Measurements from ENCODE around the gene TUBA4B. TPM values are rescaled to one million over a fixed set of nuclear protein-coding genes. Genes with fewer than 3 reads are reported as not detected.

TUBA4B gene
- total RNA-seq, 1 experiment from 2014 or later = not detected

DNA sequence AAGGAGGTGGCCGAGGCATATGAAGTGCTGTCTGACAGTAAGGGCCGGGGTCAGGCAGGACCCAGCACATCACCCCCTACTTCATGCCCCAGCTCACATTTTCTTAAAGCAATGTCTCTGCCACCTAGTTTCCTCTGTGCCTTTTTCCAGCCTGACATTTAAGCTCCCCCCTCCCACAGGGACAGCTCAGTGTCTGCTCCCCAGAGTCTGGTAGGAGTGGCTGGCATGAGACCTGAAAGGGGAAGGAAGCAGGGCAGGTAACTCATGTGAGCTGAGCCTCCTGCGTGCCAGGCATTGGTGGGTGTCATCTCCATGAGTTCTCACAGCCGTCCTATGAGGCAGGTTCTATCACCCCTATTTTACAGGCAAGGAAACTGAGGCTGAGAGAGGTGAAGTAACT, 27.6 kb downstream of the TUBA4B start:
- Histone ChIP-seq H2BK120ac (ENCODE audit: low read depth, low read length, poor library complexity, severe bottlenecking) (no peak overlapping the region), H4K20me1 (ENCODE audit: control insufficient read depth, insufficient read depth, insufficient read length) (no peaks in the 10 kb centered on the region), H3K4ac (ENCODE audit: low read depth, low read length) (no peak overlapping the region), H3K27me3 (ENCODE audit: insufficient read depth, low read length) (no peaks in the 10 kb centered on the region), H3K23ac (ENCODE audit: insufficient read length, low read depth, low read length) (no peak overlapping the region), H3K23me2 (ENCODE audit: insufficient read length, low read depth, low read length, poor library complexity, severe bottlenecking) (peaks cover 12% of the 10 kb centered on the region), H2AFZ (ENCODE audit: low read length) (no peak overlapping the region), H3K79me1 (ENCODE audit: insufficient read depth, low read depth, low read length, poor library complexity, severe bottlenecking) (no peaks in the 10 kb centered on the region), H3K9me3 (ENCODE audit: control insufficient read depth, low read depth, low read length) (no peaks in the 10 kb centered on the region), H3K9ac (ENCODE audit: extremely low read depth, insufficient read length, low read length) (no peak overlapping the region), H3K79me2 (ENCODE audit: insufficient read depth, low read length) (no peaks in the 10 kb centered on the region), H4K8ac (replicated peaks; ENCODE audit: insufficient read length, low read depth, low read length) (no peak overlapping the region), H3K27ac (ENCODE audit: insufficient read length, low read depth, low read length) (no peak overlapping the region), H4K91ac (ENCODE audit: insufficient read length, low read depth, low read length) (no peak overlapping the region), H2BK5ac (ENCODE audit: insufficient read length, low read length) (no peak overlapping the region), H4K5ac (ENCODE audit: insufficient read length, low read depth, low read length) (no peak overlapping the region), H2BK20ac (ENCODE audit: low read depth, low read length, poor library complexity, severe bottlenecking) (no peak overlapping the region), H3K4me2 (ENCODE audit: insufficient read depth, insufficient read length, low read length) (peak overlapping the region; percentile 96), H3T11ph (ENCODE audit: low read length) (no peak overlapping the region), H2BK15ac (ENCODE audit: low read depth, low read length) (no peak overlapping the region), H2BK12ac (ENCODE audit: insufficient read length, low read depth, low read length) (no peak overlapping the region), H2AK5ac (ENCODE audit: insufficient read length, low read length) (no peak overlapping the region), H3K14ac (ENCODE audit: insufficient read depth, low read length) (no peak overlapping the region), H3K56ac (ENCODE audit: insufficient read length, low read depth, low read length) (no peak overlapping the region), H3K18ac (ENCODE audit: insufficient read length, low read depth, low read length) (no peak overlapping the region), H3K4me1 (ENCODE audit: insufficient read depth, low read length) (no peaks in the 10 kb centered on the region; the same call in 1 of the 2 replicates)
- H3K9me3 Mint-ChIP-seq = no peaks in the 10 kb centered on the region
- DNase-seq = no peak
- no peak overlapping the region for H3K27ac Mint-ChIP-seq
- WGBS (ENCODE audit: extremely low coverage, insufficient read length, low lambda C conversion rate) = no CpG with 5 or more reads among the region's 4 CpGs
- peaks cover 2% of the 10 kb centered on the region for H3K27me3 Mint-ChIP-seq (ENCODE audit: low read depth)
- TF ChIP-seq CTCF (conservative IDR thresholded peaks at IDR 0.05) = no peak
- H3K36me3 Mint-ChIP-seq (ENCODE audit: insufficient read depth in 1 of 3, low read depth in 3 of 3) = peaks cover 4 to 34% (median 17%) of the 10 kb centered on the region in 3 experiments; a peak in 6 of 7 replicates
- peaks cover 28 to 34% of the 10 kb centered on the region in 2 experiments for H3K4me1 Mint-ChIP-seq
- H3K4me3 Mint-ChIP-seq = peak overlapping the region; percentile 77 to 89; a peak in 3 of 5 replicates
